PFSK-1 (cell line): ENCODE data around the gene CALU.

ENCODE experiments used
- REST ChIP-seq, 2 experiments: IDR thresholded peaks; 2 replicates each; pipeline versions ENCODE4 v1.6.1 to v1.8.0; 2011 to 2012; ENCODE audit warnings: low read depth in 2 of 2, low read length in 2 of 2, control low read depth in 1 of 2, inconsistent platforms in 1 of 2, mild to moderate bottlenecking in 1 of 2, moderate library complexity in 1 of 2; ENCODE audit not compliant: insufficient read depth in 1 of 2
- TAF1 ChIP-seq: IDR thresholded peaks from 2 replicates; pipeline ENCODE4 v1.6.1; 2012; ENCODE audit warnings: low read length, control low read depth, borderline replicate concordance; ENCODE audit not compliant: insufficient read depth

GRCh38 chr7:128795129-128795528 is 56.0 kb downstream of the CALU start:
- TF ChIP-seq TAF1 (no peak), REST (IDR thresholded peaks at IDR 0.05; ENCODE audit: insufficient read depth in 1 of 2, low read depth in 2 of 2, low read length in 2 of 2) (no peak)
